GM19328 (cell line): Measurements from ENCODE around the gene HNRNPC.
"Not testable (repeated sequence)": the region's sequence is repeated elsewhere in the genome, so short reads cannot be mapped to it uniquely, and the experiment has no call there.

Source experiments
- ATAC-seq: cut with Tn5 transposase; IDR thresholded peaks from one replicate; pipeline ENCODE4 v1.9.1; 2021; ENCODE audit warnings: mild to moderate bottlenecking, moderate library complexity; ENCODE audit not compliant: unreplicated experiment

Gene HNRNPC

DNA sequence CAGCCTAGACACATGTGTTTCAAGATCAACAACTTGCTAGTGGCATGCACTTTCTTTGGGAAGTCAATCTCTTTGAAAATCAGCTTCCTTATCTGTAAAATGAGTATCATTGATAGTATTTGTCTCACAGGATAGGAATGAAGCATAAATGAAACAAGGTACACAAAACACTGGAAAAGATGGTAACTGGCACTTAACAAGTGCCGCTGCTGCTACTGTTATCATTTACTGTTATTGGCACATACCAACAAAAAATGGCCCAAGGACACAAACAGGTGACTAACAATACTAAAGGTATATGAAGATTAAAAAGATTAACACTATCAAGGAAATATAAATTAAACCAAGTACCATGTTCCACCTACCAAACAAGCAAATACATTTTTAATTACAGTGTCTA lies 20.9 kb downstream of the HNRNPC start:
- ATAC-seq, result no peak

GRCh38 chr14:21245813-21246212 lies 23.4 kb downstream of the HNRNPC start:
- ATAC-seq, result no peak

DNA sequence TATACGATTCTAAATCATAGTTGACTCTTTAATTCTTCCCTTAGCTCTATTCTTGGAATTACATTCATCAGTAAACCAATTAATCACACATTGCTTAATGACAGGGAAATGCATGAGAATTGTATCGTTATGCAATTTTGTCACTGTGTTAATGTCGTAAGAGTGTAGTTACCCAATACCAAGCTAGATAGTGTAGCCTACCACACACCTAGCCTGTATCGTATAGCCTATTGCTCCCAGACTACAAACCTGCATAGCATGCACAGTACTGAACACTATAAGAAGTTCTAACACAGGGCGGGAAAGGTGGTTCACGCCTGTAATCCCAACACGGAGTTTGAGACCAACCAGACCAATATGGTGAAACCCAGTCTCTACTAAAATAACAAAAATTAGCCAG lies 24.7 kb downstream of the HNRNPC start:
- no peak for ATAC-seq

- ATAC-seq, result no peak
Measured at GRCh38 chr14:21241218-21241819, 27.9 kb downstream of the HNRNPC start.

GRCh38 chr14:21240417-21240816 lies 28.8 kb downstream of the HNRNPC start:
- no peak for ATAC-seq

DNA sequence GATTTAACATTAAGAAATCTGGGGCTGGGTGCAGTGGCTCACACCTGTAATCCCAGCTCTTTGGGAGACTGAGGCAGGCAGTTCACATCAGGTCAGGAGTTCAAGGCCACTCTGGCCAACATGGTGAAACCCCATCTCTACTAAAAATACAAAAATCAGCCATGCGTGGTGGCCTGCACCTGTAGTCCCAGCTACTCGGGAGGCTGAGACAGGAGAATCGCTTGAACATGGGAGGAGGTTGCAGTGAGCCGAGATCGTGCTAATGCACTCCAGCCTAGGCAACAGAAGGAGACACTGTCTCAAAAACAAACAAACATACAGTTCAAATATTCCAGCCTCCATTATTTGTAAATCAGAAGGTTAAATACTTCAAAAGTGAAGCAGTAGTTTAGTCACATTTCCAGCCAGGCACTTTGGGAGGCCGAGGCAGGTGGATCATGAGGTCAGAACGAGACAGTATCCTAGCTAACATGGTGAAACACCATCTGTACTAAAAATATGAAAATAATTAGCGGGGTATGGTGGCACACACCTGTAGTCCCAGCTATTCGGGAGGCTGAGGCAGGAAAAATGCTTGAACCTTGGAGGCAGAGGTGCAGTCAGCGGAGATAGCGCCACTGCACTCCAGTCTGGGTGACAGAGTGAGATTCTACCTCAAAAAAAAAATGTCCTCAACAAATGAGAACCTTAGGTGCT lies 30.3 kb downstream of the HNRNPC start:
- no peak for ATAC-seq

- no peak for ATAC-seq
Measured at GRCh38 chr14:21236948-21237797, 32.1 kb downstream of the HNRNPC start.

GRCh38 chr14:21234112-21234511 lies 35.1 kb downstream of the HNRNPC start:
- ATAC-seq, result no peak

GRCh38 chr14:21233457-21234076 lies 35.7 kb downstream of the HNRNPC start:
- no peak for ATAC-seq

DNA sequence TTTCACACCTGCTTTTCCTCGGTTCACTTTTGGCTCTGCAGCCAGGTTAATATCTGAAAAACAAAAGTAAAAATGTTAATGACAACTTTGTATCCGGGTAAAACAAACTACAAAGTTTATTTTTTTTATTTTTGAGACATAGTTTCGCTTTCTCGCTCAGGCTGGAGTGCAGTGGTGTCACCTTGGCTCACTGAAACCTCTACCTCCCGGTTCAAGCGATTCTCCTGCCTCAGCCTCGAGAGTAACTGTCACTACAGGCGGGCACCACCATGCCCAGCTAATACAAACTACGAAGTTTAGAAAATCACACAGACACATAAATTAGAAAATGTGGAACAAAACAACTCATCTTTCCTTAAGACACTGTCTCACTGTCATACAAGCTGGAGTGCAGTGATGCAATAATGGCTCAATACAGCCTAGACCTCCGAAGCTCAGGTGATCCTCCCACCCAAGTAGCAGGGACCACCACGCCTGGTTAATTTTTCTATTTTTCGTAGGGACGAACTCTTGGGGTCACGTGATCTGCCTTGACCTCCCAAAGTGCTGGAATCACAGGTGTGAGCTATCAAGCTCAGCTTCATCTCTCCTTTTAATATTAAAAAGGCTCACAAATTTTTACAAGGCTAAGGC lies 38.1 kb downstream of the HNRNPC start:
- no peak for ATAC-seq

GRCh38 chr14:21229821-21230220 lies 39.4 kb downstream of the HNRNPC start:
- ATAC-seq, result no peak

GRCh38 chr14:21227981-21228380 lies 41.3 kb downstream of the HNRNPC start:
- ATAC-seq, result no peak

DNA sequence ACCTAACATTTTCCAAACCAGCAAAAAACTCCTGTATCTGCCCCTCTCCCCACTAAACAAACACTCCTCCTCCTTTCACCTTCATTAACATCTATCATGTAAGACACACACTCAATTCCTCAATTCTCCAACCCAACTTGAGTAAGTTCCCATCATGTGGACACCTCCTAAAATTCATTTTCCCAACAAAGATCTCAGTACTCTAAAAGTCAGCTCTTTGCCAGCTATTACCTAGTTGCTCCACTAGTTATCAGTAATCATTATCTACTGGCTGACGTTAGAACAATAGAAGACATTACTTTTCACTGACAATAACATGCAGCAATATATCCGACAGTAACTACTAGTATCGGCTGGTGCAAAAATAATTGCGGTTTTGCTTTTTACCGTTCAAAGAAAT lies 42.1 kb downstream of the HNRNPC start:
- ATAC-seq, result no peak

DNA sequence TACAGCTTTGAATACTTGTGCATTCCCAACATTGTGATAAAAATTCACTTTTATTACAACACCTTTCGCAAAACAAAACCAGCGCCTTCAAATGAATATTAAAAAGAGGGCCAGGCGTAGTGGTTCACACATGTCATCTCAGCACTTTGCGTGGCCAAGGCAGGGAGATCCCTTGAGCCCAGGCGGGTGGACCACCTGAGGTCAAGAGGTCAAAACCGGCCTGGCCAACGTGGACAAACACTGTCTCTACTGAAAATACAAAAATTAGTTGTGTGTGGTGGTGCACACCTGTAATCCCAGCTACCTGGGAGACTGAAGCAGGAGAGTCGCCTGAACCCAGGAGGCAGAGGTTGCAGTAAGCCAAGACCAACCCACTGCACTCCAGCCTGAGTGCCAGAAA lies 42.8 kb downstream of the HNRNPC start:
- no peak for ATAC-seq

- not testable (repeated sequence) for ATAC-seq
Measured at GRCh38 chr14:21225164-21225563, 44.1 kb downstream of the HNRNPC start.

- ATAC-seq, result no peak
Measured at GRCh38 chr14:21220874-21221477, 48.3 kb downstream of the HNRNPC start.

DNA sequence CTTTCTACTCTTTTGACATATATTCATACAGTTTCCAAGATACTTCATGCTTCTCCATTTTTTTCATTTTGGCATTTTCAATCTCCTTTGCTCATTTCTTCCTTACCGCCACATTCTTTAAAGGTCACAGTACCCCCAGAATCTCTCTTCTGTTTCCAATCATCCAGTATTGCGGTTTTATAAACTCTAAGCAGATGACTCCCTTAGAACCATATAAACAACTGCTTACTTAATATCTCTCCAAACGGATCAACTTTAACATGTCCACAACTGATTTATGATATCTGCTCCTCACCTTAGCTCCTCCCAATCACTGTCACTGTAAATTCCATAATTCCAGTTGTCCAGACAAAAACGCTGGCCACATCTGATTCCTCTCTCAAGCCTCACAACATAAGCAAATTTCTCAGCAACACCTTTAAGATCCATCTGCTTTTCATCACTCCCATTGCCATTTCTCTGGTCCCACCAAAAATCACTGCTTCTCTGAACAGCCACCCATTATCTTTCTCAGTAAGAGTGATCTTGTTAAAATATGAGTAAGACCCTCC lies 49.6 kb downstream of the HNRNPC start:
- ATAC-seq, result no peak

GRCh38 chr14:21219120-21219519 lies 50.1 kb downstream of the HNRNPC start:
- no peak for ATAC-seq

DNA sequence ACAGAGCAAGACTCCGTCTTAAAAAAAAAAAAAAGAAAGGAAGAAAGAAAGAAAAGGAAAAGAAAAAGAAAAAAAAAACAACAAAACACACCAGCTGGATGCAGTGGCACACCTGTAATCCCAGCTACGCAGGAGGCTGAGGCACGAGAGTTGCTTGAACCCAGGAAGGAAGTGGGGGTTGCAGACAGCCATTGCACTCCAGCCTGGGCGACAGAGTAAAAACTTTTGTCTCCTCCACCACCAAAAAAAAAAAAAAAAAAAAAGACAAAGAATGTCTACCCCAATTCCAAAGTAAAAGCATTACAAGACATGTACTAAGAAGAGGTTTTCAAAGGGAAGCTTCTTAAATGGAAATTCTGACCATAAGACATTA lies 53.4 kb downstream of the HNRNPC start:
- no peak for ATAC-seq

- no peak for ATAC-seq
Measured at GRCh38 chr14:21215130-21215878, 53.9 kb downstream of the HNRNPC start.
